Ishikawa (cell line): ENCODE data around the gene PKD1.

Experiments used
- CEBPB ChIP-seq: IDR thresholded peaks from 2 replicates; pipeline ENCODE4 v1.6.1; 2012
- CREB1 ChIP-seq: IDR thresholded peaks from 2 replicates; pipeline ENCODE4 v1.6.1; 2012; ENCODE audit warnings: low read depth
- EGR1 ChIP-seq: IDR thresholded peaks from 2 replicates; pipeline ENCODE4 v1.6.1; 2012
- EP300 ChIP-seq: IDR thresholded peaks from 2 replicates; pipeline ENCODE4 v1.6.1; 2012; ENCODE audit warnings: borderline replicate concordance
- FOXM1 ChIP-seq: IDR thresholded peaks from 2 replicates; pipeline ENCODE4 v1.6.1; 2012; ENCODE audit warnings: low read depth, borderline replicate concordance
- NFIC ChIP-seq: IDR thresholded peaks from 2 replicates; pipeline ENCODE4 v1.6.1; 2012
- RAD21 ChIP-seq: IDR thresholded peaks from 2 replicates; pipeline ENCODE4 v1.6.1; 2012; ENCODE audit warnings: low read depth
- REST ChIP-seq: IDR thresholded peaks from 2 replicates; pipeline ENCODE4 v1.6.1; 2012; ENCODE audit warnings: low read depth, mild to moderate bottlenecking
- TAF1 ChIP-seq: IDR thresholded peaks from 2 replicates; pipeline ENCODE4 v1.6.1; 2012; ENCODE audit warnings: low read depth, mild to moderate bottlenecking
- TCF12 ChIP-seq: IDR thresholded peaks from 2 replicates; pipeline ENCODE4 v1.6.1; 2012; ENCODE audit warnings: low read depth
- TEAD4 ChIP-seq: IDR thresholded peaks from 2 replicates; pipeline ENCODE4 v1.6.1; 2012
- YY1 ChIP-seq: IDR thresholded peaks from 2 replicates; pipeline ENCODE4 v1.6.1; 2012; ENCODE audit warnings: low read depth
- ZBTB7A ChIP-seq: IDR thresholded peaks from 2 replicates; pipeline ENCODE4 v1.6.1; 2012; ENCODE audit warnings: low read depth
- TF ChIP-seq, protein P1 (sequence below): IDR thresholded peaks from 2 replicates; pipeline ENCODE4 v1.6.1; 2012
- TF ChIP-seq, protein P2 (sequence below): IDR thresholded peaks from 2 replicates; pipeline ENCODE4 v1.6.1; 2012

PKD1 gene

DNA sequence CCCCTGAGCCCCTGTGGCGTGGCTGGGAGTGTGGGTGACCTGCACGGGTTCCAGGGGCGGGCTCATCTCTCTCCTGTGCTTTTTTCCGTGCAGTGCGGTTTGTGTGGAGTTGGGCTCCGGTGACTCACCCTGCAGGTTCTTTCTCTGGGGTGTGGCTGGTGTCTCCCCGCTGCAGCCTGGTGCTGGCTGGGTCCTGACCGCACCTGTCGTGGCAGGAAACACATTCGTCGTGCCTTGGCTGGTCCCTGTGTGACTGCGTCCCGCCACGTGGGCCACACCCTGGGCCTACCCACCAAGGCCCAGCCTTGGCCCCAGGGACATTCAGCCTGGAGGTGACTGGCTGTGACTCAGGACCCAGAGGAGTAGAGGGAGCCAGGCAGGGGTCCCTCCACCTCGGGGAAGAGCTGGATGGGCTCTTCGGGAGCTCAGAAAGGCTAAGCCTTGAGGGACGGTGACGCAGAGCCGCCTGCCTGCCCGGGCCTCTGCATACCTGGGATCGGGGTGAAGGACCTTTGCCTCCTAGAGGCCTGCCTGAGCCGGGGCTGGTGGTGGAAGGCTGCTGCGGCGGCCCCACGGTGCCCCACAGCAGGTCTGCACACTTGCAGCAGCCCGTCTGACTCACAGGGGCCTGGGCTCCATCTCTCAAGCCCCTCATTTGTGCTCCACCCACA lies 27.6 kb upstream of the PKD1 start:
- TF ChIP-seq FOXM1, result no peak
- no peak for TF ChIP-seq YY1
- TF ChIP-seq REST, result no peak
- TF ChIP-seq RAD21, result no peak
- TF ChIP-seq NFIC, result no peak
- TF ChIP-seq EP300, result no peak
- TF ChIP-seq TCF12, result no peak
- no peak for TF ChIP-seq EGR1
- no peak for TF ChIP-seq CEBPB

DNA sequence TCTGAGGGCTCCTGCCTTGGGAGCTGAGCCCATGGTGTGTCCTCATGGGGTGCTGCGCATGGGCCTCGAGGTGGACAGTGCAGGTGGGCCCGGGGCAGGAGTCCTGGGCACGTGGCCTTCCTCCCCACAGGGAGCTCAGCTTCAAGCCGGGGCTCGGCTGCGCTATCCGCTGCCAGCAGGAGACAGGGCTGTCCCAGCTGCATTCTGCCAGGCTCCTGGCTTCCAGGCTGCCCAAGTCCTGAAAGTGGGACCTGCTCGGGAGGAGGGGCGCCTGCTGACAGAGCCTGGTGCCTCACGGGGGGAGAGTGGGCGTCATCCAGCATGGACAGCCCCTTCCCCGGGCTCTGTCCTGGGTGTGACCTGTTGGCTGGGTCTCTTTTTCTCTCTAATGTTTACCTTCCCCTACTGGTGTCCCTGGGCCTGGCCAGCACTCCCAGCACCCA lies 27.0 kb upstream of the PKD1 start:
- TF ChIP-seq YY1 (no peak), TAF1 (no peak), TCF12 (no peak), ZBTB7A (no peak), REST (no peak), TEAD4 (no peak), CEBPB (no peak), CREB1 (no peak), FOXM1 (no peak), RAD21 (no peak), EGR1 (no peak), NFIC (no peak), EP300 (no peak)
- TF ChIP-seq, protein P1, sequence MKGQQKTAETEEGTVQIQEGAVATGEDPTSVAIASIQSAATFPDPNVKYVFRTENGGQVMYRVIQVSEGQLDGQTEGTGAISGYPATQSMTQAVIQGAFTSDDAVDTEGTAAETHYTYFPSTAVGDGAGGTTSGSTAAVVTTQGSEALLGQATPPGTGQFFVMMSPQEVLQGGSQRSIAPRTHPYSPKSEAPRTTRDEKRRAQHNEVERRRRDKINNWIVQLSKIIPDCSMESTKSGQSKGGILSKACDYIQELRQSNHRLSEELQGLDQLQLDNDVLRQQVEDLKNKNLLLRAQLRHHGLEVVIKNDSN, result 0 out of 2 replicates have a peak, but pooled peaks have one; percentile 15
- TF ChIP-seq, protein P2, sequence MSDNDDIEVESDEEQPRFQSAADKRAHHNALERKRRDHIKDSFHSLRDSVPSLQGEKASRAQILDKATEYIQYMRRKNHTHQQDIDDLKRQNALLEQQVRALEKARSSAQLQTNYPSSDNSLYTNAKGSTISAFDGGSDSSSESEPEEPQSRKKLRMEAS, result peak; percentile 31; the same call in 1 of the 2 replicates

- TF ChIP-seq REST (no peak), EP300 (no peak), CEBPB (no peak), TAF1 (no peak), FOXM1 (no peak), TEAD4 (no peak), CREB1 (no peak), EGR1 (no peak), RAD21 (no peak), NFIC (no peak), ZBTB7A (no peak), YY1 (no peak), TCF12 (no peak)
- TF ChIP-seq, protein P1, result no peak
- TF ChIP-seq, protein P2, result no peak
These were observed 26.2 kb upstream of the PKD1 start for GRCh38 chr16:2161911-2162310.

- TF ChIP-seq REST, result no peak
- no peak for TF ChIP-seq ZBTB7A
- TF ChIP-seq YY1, result no peak
- TF ChIP-seq EP300, result no peak
- TF ChIP-seq FOXM1, result no peak
- TF ChIP-seq TCF12, result no peak
- no peak for TF ChIP-seq RAD21
- TF ChIP-seq TEAD4, result no peak
- no peak for TF ChIP-seq CREB1
- TF ChIP-seq, protein P2, result no peak
- no peak for TF ChIP-seq TAF1
- TF ChIP-seq CEBPB, result no peak
- no peak for TF ChIP-seq EGR1
These were observed 25.3 kb upstream of the PKD1 start for GRCh38 chr16:2160915-2161551.
